ENCODE data around the gene GRID2IP. TPM values are rescaled to one million over a fixed set of nuclear protein-coding genes. Genes with fewer than 3 reads are reported as not detected.
"Not testable (repeated sequence)": the region's sequence is repeated elsewhere in the genome, so short reads cannot be mapped to it uniquely, and the experiment has no call there.

The GRID2IP gene
- total RNA-seq, 1 experiment from 2014 or later: 1.4 TPM

DNA sequence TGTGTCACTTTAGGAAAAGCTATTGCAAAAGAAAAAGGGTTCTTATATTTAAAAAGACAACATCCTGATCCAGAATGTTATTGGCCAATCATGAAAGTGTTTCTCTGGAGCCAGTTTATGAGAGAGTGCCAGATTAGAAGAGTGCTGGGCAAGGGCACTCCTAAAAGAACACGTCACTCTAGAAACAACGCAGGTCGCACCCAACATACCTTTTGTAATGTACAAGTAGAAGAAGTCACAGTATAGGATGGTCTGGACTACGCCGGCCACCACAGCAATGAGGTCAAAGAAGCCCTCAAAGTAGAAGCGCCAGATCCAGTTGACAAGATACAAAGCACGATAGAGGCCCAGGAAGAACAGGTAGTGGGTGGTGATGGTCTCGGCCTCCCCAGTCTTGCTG is 85.4 kb downstream of the GRID2IP start:
- Mint-ChIP-seq H3K4me1 (ENCODE audit: low read depth, unreplicated experiment) (peaks cover 17% of the 10 kb centered on the region), H3K27ac (ENCODE audit: unreplicated experiment) (peak overlapping the region; percentile 34), H3K36me3 (ENCODE audit: insufficient read depth, unreplicated experiment) (peaks cover 94% of the 10 kb centered on the region), H3K27me3 (ENCODE audit: unreplicated experiment) (no peaks in the 10 kb centered on the region), H3K4me3 (ENCODE audit: low read depth, unreplicated experiment) (no peak overlapping the region), H3K9me3 (ENCODE audit: low read depth, unreplicated experiment) (no peaks in the 10 kb centered on the region)
- BruUV-seq (replicated peaks): no TSS peak
- TF ChIP-seq, protein P1, sequence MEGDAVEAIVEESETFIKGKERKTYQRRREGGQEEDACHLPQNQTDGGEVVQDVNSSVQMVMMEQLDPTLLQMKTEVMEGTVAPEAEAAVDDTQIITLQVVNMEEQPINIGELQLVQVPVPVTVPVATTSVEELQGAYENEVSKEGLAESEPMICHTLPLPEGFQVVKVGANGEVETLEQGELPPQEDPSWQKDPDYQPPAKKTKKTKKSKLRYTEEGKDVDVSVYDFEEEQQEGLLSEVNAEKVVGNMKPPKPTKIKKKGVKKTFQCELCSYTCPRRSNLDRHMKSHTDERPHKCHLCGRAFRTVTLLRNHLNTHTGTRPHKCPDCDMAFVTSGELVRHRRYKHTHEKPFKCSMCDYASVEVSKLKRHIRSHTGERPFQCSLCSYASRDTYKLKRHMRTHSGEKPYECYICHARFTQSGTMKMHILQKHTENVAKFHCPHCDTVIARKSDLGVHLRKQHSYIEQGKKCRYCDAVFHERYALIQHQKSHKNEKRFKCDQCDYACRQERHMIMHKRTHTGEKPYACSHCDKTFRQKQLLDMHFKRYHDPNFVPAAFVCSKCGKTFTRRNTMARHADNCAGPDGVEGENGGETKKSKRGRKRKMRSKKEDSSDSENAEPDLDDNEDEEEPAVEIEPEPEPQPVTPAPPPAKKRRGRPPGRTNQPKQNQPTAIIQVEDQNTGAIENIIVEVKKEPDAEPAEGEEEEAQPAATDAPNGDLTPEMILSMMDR (IDR thresholded peaks at IDR 0.05; ENCODE audit: unreplicated experiment): no peak
- DNase-seq: no peak
- intact Hi-C loops (cut with micrococcal nuclease; ENCODE audit: unreplicated experiment): no loop called here
- CTCF ChIA-PET: no interaction called here

DNA sequence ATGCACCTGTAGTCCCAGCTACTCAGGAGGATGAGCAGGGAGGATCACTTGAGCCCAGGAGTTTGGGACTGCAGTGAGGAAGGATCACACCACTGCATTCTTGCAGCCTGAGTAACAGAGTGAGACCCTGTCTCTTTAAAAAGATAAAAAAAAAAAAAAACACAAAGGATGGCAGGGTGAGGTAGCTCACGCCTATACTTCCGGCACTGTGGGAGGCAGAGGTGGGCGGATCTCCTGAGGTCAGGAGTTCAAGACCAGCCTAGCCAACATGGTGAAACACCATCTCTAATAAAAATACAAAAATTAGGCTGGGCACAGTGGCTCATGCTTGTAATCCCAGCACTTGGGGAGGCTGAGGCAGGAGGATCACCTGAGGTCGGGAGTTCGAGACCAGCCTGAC is 87.7 kb downstream of the GRID2IP start:
- intact Hi-C loops (cut with micrococcal nuclease; ENCODE audit: unreplicated experiment); DNase-seq: not testable (repeated sequence)
- peaks cover 96% of the 10 kb centered on the region for H3K36me3 Mint-ChIP-seq (ENCODE audit: insufficient read depth, unreplicated experiment)

DNA sequence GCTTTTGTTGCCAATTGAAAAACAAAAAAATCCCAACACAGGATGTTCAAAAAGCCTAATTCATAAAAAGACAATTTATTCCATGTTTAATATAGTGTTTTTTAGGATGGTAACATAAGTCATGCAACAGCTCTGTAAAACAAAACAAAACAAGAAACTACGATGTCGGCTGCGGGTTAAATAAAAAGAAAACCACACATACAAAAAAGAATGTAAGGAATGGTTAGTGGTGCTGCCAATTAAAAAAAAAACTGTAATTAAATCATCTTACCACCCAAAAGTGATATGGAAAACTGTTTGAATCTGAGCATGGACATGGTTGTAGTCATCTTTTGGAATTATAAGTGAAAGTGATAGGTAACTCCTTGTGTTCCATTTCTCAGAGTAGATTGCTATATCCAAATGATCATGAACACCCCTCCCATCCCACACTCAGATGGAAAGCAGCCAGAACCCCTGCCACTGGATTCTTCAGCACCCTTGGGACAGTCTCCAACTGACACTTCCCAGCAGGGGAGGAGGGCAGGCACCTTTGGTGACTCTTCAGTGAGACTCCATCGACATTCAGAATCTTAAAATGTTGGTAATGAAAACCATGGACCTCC is 89.2 kb downstream of the GRID2IP start:
- Mint-ChIP-seq H3K9me3 (ENCODE audit: low read depth, unreplicated experiment) (no peaks in the 10 kb centered on the region), H3K27ac (ENCODE audit: unreplicated experiment) (no peak overlapping the region), H3K36me3 (ENCODE audit: insufficient read depth, unreplicated experiment) (peaks cover 81% of the 10 kb centered on the region), H3K4me1 (ENCODE audit: low read depth, unreplicated experiment) (peaks cover 9% of the 10 kb centered on the region), H3K27me3 (ENCODE audit: unreplicated experiment) (no peaks in the 10 kb centered on the region), H3K4me3 (ENCODE audit: low read depth, unreplicated experiment) (no peak overlapping the region)
- intact Hi-C loops (cut with micrococcal nuclease; ENCODE audit: unreplicated experiment): no loop called here
- no TSS peak for BruUV-seq (replicated peaks)
- no peak for DNase-seq
- TF ChIP-seq, protein P1 (IDR thresholded peaks at IDR 0.05; ENCODE audit: unreplicated experiment): no peak
- CTCF ChIA-PET: interaction anchor here (0.6 kb wide), 1 partner anchor 35 kb away, joined by 3 read pairs; no protein-coding TSS in a partner anchor

More for the DNA sequence above, 87.7 kb downstream of the GRID2IP start:
- CTCF ChIA-PET: interaction anchor here (0.7 kb wide), 1 partner anchor 1033 kb away, joined by 5 read pairs; no protein-coding TSS in a partner anchor
- not testable (repeated sequence) for H3K27me3 Mint-ChIP-seq (ENCODE audit: unreplicated experiment); BruUV-seq (replicated peaks); H3K27ac Mint-ChIP-seq (ENCODE audit: unreplicated experiment); H3K4me3 Mint-ChIP-seq (ENCODE audit: low read depth, unreplicated experiment); H3K9me3 Mint-ChIP-seq (ENCODE audit: low read depth, unreplicated experiment); H3K4me1 Mint-ChIP-seq (ENCODE audit: low read depth, unreplicated experiment)

DNA sequence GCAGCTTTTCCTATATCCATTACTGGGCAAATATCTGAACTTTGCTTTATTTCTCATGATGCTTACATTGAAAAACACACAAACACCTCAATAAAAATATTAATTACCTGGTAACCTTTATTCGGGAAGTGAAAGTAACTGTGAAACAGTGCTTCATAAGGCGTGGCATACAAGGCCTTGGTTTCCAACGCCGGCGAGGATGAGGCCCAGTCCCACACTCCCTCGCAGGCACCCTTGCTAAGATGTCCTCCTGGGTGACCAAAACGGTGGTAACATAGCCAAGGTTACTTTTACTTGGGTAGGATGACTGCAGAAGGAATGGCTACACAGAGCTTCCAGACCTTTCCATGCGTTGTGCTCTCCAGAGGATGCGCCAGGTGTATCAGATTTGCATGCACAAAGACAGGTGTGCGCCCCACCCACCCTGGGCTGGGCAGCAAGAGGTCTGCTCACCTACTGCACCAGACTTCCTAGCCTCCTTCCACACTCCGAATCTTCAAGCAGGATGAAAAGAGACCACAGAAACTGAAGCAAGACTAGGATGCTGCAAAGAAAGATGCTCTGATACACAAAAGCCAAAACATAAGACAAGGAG is 90.2 kb downstream of the GRID2IP start:
- Mint-ChIP-seq H3K27me3 (ENCODE audit: unreplicated experiment) (no peaks in the 10 kb centered on the region), H3K4me1 (ENCODE audit: low read depth, unreplicated experiment) (peaks cover 7% of the 10 kb centered on the region), H3K9me3 (ENCODE audit: low read depth, unreplicated experiment) (no peaks in the 10 kb centered on the region), H3K27ac (ENCODE audit: unreplicated experiment) (no peak overlapping the region), H3K4me3 (ENCODE audit: low read depth, unreplicated experiment) (no peak overlapping the region), H3K36me3 (ENCODE audit: insufficient read depth, unreplicated experiment) (peaks cover 71% of the 10 kb centered on the region)
- TF ChIP-seq, protein P1 (IDR thresholded peaks at IDR 0.05; ENCODE audit: unreplicated experiment): no peak
- no peak for DNase-seq
- CTCF ChIA-PET: no interaction called here
- intact Hi-C loops (cut with micrococcal nuclease; ENCODE audit: unreplicated experiment): no loop called here
- TSS peak; percentile 47 for BruUV-seq (replicated peaks)

GRCh38 chr7:6460303-6460702 is 91.0 kb downstream of the GRID2IP start:
- Mint-ChIP-seq H3K9me3 (ENCODE audit: low read depth, unreplicated experiment) (no peaks in the 10 kb centered on the region), H3K27me3 (ENCODE audit: unreplicated experiment) (no peaks in the 10 kb centered on the region), H3K4me3 (ENCODE audit: low read depth, unreplicated experiment) (no peak overlapping the region), H3K4me1 (ENCODE audit: low read depth, unreplicated experiment) (no peaks in the 10 kb centered on the region), H3K36me3 (ENCODE audit: insufficient read depth, unreplicated experiment) (peaks cover 63% of the 10 kb centered on the region), H3K27ac (ENCODE audit: unreplicated experiment) (no peak overlapping the region)
- intact Hi-C loops (cut with micrococcal nuclease; ENCODE audit: unreplicated experiment): no loop called here
- CTCF ChIA-PET: no interaction called here
- TF ChIP-seq, protein P1 (IDR thresholded peaks at IDR 0.05; ENCODE audit: unreplicated experiment): no peak
- BruUV-seq (replicated peaks): no TSS peak
- no peak for DNase-seq

DNA sequence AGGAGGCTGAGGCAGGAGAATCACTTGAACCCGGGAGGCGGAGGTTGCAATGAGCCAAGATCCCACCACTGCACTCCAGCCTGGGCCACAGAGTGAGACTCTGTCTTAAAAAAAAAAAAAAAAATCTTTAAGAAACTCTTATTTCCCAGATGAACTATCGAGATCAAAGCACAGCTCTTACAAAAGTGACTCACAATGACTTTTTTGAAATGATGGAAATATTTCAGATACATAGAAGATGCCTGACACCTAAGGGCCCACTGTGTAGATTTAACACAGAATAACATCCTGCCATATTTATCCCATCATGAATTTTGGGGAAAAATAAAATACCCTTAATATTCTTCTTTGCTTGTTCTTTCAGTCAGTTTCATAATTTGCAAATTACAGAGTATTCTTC is 92.6 kb downstream of the GRID2IP start:
- peaks cover 48% of the 10 kb centered on the region for H3K36me3 Mint-ChIP-seq (ENCODE audit: insufficient read depth, unreplicated experiment)
- H3K27ac Mint-ChIP-seq (ENCODE audit: unreplicated experiment); intact Hi-C loops (cut with micrococcal nuclease; ENCODE audit: unreplicated experiment); DNase-seq; H3K4me3 Mint-ChIP-seq (ENCODE audit: low read depth, unreplicated experiment); H3K27me3 Mint-ChIP-seq (ENCODE audit: unreplicated experiment); H3K9me3 Mint-ChIP-seq (ENCODE audit: low read depth, unreplicated experiment); H3K4me1 Mint-ChIP-seq (ENCODE audit: low read depth, unreplicated experiment); BruUV-seq (replicated peaks): not testable (repeated sequence)
- CTCF ChIA-PET: interaction anchor here (0.6 kb wide), 1 partner anchor 10 kb away, joined by 3 read pairs; no protein-coding TSS in a partner anchor
